HUES64 (cell line): ENCODE measurements around the gene SHISA7. TPM values are rescaled to one million over a fixed set of nuclear protein-coding genes. Genes with fewer than 3 reads are reported as not detected.

ENCODE experiments used
- H3K27ac ChIP-seq: 2 replicates; pipeline ENCODE4 v1.7.0; 2013; ENCODE audit warnings: low read depth, low read length, inconsistent platforms
- H3K27me3 ChIP-seq: 2 replicates; pipeline ENCODE4 v1.6.1; 2013; ENCODE audit warnings: mild to moderate bottlenecking, low read length; ENCODE audit not compliant: insufficient read depth
- H3K36me3 ChIP-seq: 2 replicates; pipeline ENCODE4 v1.6.1; 2013; ENCODE audit warnings: mild to moderate bottlenecking, low read length; ENCODE audit not compliant: insufficient read depth
- H3K4me1 ChIP-seq: 2 replicates; pipeline ENCODE4 v1.6.1; 2013; ENCODE audit warnings: mild to moderate bottlenecking, low read length, moderate library complexity; ENCODE audit not compliant: insufficient read depth
- H3K4me3 ChIP-seq: 2 replicates; pipeline ENCODE4 v1.5.1; 2013; ENCODE audit warnings: mild to moderate bottlenecking, low read length, moderate library complexity
- H3K9ac ChIP-seq: 2 replicates; pipeline ENCODE4 v1.6.1; 2013; ENCODE audit warnings: mild to moderate bottlenecking, low read depth, low read length
- H3K9me3 ChIP-seq: 2 replicates; pipeline ENCODE4 v1.6.1; 2013; ENCODE audit warnings: low read depth, low read length; ENCODE audit not compliant: insufficient read depth
- WGBS: fragments of 150-250, 120-280 bp; methylation state at CpG from one replicate; pipeline ENCODE4 v1.1.7; 2013; ENCODE audit warnings: missing lambda C conversion rate; 5-methylcytosine and 5-hydroxymethylcytosine counted together
- polyA plus RNA-seq, 2 experiments: library from polyadenylated mRNA; stranded (reverse); fragments of 50-300 nt; gene quantifications; one replicate each; pipeline ENCODE4 v1.2.3, GENCODE V29; 2013

SHISA7 gene
- 0.15 TPM for polyA plus RNA-seq (2013, experiment 1 of 2)
- 0.32 TPM for polyA plus RNA-seq (2013, experiment 2 of 2)

DNA sequence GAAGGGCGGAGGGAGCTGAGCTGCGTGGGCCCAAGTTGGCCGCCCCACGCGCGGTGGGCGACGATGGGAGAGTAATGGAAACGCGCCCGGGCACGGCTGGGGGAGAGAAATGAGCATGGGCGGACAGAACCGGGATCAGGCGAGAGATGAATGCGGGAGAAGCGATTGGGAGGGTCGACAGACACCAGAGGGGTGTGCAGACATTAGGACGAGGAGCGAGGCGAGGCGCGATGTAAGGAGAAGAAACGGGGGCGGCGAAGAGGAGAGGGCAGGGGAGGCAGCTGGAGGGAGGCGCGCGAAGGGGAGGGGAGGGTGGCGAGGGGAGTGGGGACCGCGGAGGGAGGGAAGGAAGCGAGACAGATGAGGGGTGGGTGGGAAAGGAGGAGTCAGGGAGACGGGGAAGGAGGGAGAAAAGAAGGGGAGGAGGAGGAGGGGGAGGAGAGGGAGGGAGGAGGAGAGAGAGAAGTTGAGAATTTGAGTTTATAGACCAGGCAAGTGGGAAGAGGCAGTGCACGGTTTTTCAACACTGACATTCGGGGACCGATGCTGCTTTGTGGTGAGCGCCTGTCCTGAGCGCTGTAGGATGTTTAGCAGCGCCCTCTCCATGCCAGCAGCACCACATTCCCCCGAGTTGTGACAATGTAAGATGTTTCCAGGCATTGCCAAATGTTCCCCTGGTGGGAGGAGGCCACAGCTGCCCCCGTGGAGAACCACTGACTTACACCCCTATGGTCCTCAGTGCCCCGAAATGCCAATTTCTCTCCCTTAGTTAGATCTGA, at the start of gene SHISA7:
TSS of gene SHISA7 (minus strand) at position 256 of the 779 bp plus-strand sequence. CDS start 437 bp downstream, outside the sequence.
- Histone ChIP-seq H3K4me3 (peak within 1 kb of the TSS; percentile 62), H3K27me3 (peaks cover 99% of the 10 kb centered on the region), H3K27ac (no peak within 1 kb of the TSS), H3K9me3 (no peaks in the 10 kb centered on the region), H3K9ac (no peak within 1 kb of the TSS), H3K4me1 (peaks cover 5% of the 10 kb centered on the region; the same call in 1 of the 2 replicates), H3K36me3 (no peaks in the 10 kb centered on the region)
- WGBS, result 4% methylated on average over 43 of the region's 43 CpGs

DNA sequence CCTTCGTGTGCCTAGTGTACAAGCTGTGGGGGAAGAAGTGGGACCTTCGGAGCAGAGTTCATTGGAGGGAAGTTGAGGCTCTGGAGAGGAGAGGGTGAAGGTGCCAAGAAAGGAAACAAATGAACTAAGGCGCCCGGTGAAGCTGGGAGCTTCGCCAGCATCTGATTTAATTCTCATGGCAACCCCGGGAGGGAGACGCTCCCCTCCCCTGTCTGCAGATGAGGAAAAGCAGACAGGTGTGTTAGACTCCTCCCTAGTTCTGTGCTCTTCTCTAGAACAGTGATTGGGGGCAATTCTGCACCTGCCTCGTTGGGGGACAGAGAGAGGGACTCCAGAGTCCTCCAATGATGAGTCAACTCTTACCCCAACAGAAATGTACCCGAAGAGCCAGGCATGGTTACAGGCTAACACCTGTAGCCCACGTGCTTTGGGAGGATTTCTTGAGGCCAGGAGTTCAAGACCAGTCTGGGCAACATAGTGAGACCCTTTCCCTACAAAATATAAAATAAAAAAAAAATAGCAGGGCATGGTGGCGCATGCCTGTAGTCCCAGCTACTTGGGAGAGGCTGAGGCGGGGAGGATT, 49.4 kb upstream of the SHISA7 start:
- Histone ChIP-seq H3K27me3 (no peaks in the 10 kb centered on the region), H3K36me3 (no peaks in the 10 kb centered on the region), H3K9me3 (no peaks in the 10 kb centered on the region), H3K4me1 (peaks cover 21% of the 10 kb centered on the region), H3K4me3 (no peak overlapping the region), H3K9ac (no peak overlapping the region), H3K27ac (no peak overlapping the region)
- 83% methylated on average over 12 of the region's 12 CpGs for WGBS

DNA sequence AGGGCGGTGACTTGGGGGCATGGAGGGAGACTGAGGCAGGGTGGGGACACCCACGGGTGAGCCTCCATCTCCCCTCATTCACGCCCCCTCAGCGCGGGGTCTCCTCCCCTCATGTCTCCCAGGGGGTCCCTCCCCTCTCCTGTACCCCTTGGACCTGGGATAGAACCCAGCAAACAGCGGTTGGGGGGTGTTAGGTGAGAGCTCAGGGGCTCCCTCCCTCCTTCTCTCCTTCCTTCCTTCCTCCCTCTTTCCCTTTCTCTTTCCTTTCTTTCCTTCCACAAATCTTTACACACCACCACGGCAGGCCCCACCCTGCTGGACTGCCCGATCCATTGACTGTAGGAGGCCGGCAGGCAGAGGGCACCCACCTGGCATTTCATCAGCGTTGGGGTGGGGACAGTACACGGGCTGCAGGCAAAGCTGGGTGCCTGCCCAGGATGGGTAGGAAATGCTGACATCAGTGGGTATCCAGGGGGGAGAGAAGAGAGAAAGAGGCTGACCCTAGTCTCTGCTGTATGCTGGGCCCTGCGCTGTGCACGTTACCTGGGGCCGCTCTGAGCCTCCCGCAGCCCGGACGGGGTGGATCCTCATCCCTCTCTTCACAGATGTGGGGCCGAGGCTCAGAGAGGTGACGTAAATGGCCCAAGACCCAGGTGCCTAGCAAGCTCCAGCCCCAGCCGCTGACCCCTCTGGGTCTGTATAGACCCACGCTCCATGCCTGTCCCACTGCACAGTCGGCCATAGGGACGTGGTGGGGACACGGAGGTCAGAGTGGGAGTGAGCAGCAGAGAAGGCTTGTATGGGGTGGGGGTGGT, 48.7 kb upstream of the SHISA7 start:
- H3K4me3 ChIP-seq, result no peak overlapping the region

DNA sequence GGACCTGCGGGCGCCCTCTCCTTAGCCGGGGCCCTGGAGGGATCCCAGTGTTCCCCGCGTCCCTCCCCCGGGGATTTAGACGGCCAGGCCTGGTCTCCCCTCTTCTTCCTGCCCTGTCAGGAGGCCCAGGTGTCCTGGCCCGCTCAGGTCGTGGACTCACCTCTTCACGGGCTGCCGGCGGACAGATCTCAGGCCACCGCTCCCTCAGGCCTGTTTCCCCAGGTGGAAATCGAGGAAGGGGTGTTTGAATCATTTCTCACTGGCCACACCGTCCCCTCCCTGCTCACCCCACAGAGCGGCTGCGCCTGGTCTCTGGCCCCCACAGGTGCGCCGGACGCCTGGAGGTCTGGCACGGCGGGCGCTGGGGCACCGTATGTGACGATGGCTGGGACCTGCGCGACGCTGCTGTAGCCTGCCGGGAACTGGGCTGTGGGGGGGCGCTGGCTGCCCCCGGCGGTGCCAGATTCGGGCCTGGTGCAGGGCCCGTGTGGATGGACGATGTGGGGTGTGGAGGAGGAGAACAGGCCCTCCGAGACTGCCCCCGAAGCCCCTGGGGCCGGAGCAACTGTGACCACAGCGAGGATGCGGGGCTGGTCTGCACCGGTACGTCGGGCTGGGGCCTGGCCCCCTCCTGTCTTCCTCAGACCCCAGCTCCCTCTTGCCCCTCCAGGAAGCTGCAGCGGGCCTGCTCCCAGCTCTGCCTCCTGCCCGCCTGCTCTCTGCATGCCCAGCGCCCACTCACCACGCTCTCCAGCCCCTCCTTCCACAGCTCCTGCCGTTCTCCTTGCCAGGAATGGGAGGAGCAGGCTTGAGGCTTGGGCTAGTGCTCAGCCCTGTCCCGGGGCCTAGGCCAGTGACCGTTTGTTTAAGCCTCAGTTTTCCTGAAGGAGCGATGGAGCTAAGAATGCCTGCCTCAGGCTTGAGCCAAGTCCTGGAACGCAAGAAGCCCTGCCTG, 47.7 kb upstream of the SHISA7 start:
- WGBS, result 84% methylated on average over 52 of the region's 52 CpGs

More for the DNA sequence above, 48.7 kb upstream of the SHISA7 start:
- H3K27ac ChIP-seq, result no peak overlapping the region
- H3K4me1 ChIP-seq, result peaks cover 20% of the 10 kb centered on the region
- no peaks in the 10 kb centered on the region for H3K27me3 ChIP-seq
- no peaks in the 10 kb centered on the region for H3K36me3 ChIP-seq
- H3K9me3 ChIP-seq, result no peaks in the 10 kb centered on the region
- WGBS, result 85% methylated on average over 22 of the region's 24 CpGs
- H3K9ac ChIP-seq, result no peak overlapping the region

DNA sequence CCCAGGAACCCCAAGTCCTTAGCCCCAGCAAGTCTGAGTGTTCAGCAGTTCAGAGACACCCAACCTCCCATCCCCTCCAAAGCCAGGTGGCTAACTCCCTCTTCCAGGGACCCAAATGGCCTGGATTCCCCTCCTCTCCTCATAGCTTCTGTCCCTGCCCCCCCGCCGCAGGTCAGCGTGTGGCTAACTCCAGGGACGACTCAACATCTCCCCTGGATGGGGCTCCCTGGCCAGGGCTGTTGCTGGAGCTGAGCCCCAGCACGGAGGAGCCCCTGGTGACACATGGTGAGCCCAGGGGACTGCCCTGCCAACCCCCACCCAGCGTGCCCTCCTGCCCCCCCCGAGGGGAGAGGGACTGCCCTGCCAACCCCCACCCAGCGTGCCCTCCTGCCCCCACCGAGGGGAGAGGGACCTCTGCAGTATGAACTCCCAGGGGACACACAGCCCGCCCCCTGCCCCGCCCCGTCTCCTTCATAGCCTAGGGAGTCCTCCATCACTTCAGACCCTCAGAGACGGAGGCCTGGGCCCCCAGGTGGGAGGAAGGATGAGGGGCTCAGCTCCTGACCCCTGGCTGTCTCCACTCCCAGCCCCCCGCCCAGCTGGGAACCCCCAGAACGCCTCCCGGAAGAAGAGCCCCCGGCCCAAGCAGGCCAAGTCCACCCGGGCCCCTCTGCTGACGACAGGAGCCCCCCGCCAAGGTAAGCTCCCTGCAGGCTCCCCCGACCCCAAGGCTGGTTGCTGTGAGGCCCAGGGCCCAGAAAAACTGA, 46.8 kb upstream of the SHISA7 start:
- H3K9ac ChIP-seq, result no peak overlapping the region
- 68% methylated on average over 18 of the region's 21 CpGs for WGBS
- H3K4me3 ChIP-seq, result no peak overlapping the region
- no peak overlapping the region for H3K27ac ChIP-seq
- no peaks in the 10 kb centered on the region for H3K9me3 ChIP-seq
- H3K4me1 ChIP-seq, result peaks cover 16% of the 10 kb centered on the region
- H3K36me3 ChIP-seq, result no peaks in the 10 kb centered on the region
- no peaks in the 10 kb centered on the region for H3K27me3 ChIP-seq

More for the DNA sequence above, 47.7 kb upstream of the SHISA7 start:
- no peaks in the 10 kb centered on the region for H3K27me3 ChIP-seq
- no peak overlapping the region for H3K27ac ChIP-seq
- no peak overlapping the region for H3K4me3 ChIP-seq
- no peaks in the 10 kb centered on the region for H3K9me3 ChIP-seq
- no peaks in the 10 kb centered on the region for H3K36me3 ChIP-seq
- H3K4me1 ChIP-seq, result peaks cover 16% of the 10 kb centered on the region
- no peak overlapping the region for H3K9ac ChIP-seq

DNA sequence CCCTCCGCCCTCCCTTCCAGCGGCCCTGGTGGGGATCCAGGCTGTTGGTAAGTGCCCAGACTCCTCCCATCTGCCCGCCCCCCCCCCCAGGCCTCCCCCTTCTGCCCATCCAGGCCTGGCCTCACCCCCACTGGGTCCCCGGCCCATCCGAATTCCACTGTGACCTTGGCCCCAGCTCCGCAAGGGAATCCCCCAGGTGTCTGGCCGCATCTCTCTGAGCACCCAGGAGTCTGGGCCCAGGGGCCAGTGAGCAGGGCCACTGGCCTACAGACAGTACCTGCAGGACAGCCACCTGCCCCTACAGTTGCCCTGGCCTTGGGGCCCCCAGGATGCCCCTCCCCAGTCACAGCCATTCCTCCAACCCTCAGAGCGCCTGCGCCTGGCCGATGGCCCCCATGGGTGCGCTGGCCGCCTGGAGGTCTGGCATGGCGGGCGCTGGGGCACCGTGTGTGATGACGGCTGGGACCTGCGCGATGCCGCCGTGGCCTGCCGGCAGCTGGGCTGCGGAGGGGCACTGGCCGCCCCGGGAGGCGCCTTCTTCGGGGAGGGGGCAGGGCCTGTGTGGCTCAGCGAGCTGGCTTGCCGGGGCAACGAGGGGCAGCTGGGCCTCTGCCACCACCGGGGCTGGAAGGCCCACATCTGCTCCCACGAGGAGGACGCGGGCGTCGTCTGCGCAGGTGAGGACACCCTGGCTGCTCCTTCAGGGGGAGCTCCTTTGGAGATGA, 46.0 kb upstream of the SHISA7 start:
- Histone ChIP-seq H3K27me3 (no peaks in the 10 kb centered on the region), H3K9me3 (no peaks in the 10 kb centered on the region), H3K27ac (no peak overlapping the region), H3K4me1 (peaks cover 19% of the 10 kb centered on the region), H3K9ac (no peak overlapping the region), H3K36me3 (no peaks in the 10 kb centered on the region), H3K4me3 (no peak overlapping the region)
- WGBS, result 49% methylated on average over 35 of the region's 36 CpGs

DNA sequence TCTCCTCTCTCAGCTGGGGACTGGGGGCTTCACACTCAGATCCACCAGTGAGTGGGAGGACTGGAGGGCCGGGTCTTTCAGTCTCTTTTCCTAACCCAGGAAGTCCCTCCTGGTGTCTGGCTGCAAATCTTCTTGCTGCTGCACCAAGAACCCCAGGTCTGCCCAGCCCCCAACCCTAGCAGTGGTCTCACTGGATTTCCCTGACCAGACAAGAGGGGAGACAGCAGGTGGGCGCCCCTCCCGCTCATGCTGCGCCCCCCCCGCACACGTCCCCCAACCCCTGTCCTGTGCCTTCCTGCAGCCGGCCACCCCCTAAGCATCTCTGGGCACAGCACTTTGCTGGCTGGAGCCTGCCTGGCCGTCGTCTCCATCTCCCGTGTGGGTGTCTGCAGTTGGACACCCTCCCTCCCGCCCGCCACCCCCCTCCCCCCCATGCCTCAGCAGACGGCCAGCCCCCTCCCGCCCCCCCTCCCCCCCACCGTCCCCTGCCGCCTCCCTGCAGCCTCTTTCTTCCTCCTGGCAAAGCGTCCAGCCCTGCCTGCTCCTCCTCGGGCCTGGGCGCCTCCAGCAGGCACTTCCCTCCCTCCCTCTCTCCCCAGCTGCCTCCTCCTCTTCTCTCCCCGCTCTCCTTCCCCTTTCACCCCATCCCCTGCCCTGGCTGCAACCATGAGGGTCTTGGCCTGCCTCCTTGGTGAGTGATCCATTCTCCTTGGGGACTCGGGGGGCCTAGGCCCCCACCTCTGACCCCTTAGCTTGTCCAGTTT, 45.0 kb upstream of the SHISA7 start, which contains the start of gene SSC5D:
TSS of gene SSC5D (plus strand) at position 513 of the 764 bp plus-strand sequence. CDS start at position 667, 154 bp downstream.
- peak within 1 kb of the TSS; percentile 56; the same call in 1 of the 2 replicates for H3K9ac ChIP-seq
- H3K27me3 ChIP-seq, result no peaks in the 10 kb centered on the region
- H3K4me1 ChIP-seq, result peaks cover 24% of the 10 kb centered on the region
- no peaks in the 10 kb centered on the region for H3K36me3 ChIP-seq
- no peaks in the 10 kb centered on the region for H3K9me3 ChIP-seq
- WGBS, result 2% methylated on average over 14 of the region's 21 CpGs
- peak within 1 kb of the TSS; percentile 45 for H3K4me3 ChIP-seq
- H3K27ac ChIP-seq, result peak within 1 kb of the TSS; percentile 65

DNA sequence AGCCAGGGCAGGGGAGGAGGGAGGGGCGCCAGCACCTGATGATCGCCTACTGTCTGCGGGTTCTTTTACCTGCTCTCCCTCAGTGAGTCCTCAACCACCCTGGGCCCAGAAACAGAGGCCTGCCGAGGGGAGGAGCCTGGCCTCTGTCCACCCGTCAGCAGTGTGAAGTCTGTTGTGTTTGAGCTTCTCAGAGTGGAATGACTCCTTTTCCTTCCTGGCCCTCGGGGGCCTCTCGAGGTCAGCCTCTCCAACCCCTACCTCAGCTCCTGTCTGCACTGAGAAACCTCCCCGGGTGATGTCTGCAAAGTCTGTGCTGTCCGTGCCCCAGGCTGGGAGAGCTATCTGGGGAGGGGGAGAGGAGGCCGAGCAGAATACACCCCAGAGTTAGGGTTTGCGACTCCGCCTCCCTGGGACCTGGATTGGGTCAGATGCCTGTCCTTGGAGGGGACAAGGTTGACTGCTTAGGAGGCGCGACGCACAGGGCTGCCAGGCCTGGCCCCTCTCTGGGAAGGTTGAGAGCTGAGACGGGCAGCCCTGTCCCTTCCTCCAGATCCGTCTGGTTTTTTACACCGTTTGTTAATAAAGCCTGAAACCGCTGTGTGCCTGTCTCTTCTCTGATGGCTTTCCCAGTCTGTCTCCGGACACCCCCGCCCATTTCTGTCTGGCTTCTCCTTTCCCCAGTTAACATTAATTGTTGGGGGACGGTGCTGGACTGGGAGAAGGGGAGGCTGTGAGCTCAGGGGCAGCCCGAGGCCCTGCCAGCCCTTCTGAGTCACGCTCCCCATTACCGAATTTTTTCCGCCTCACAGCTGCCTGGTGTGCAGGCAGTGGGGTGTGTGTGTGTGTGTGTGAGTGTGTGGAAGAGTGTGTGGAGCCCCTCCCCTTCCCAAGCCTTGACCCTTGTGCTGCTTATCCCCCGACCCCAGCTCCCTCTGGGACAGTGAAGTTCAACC, 44.1 kb upstream of the SHISA7 start:
- no peaks in the 10 kb centered on the region for H3K9me3 ChIP-seq
- H3K9ac ChIP-seq, result peak overlapping the region; percentile 28; the same call in 1 of the 2 replicates
- peak overlapping the region; percentile 27 for H3K27ac ChIP-seq
- H3K27me3 ChIP-seq, result no peaks in the 10 kb centered on the region
- H3K36me3 ChIP-seq, result no peaks in the 10 kb centered on the region
- H3K4me3 ChIP-seq, result peak overlapping the region; percentile 24
- 32% methylated on average over 22 of the region's 27 CpGs for WGBS
- peaks cover 24% of the 10 kb centered on the region for H3K4me1 ChIP-seq
